ENCODE measurements around the gene DCX.

Gene DCX

DNA sequence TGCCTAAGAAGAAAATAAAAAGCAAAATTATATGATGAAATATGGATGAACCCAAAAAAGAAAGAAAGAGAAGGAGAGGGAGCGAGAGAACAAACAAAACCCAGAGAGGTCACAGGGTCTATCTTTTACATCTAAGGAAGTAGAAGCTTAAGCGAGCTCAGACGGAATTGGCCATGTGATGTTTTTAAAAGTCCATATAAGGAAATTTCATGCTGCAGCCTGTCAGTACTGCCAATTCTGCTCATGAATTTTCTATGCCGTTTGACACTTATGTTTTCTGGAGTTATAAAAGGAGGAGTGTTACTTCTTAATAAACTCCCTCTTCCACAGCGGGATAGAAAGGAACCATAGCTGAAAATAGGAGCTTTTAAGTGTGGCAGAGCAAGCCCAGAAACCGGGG lies 32.9 kb upstream of the DCX start:
- Histone ChIP-seq H2AFZ (ENCODE audit: low read depth, low read length) (peak overlapping the region; percentile 84), H3K4me1 (ENCODE audit: low read length) (peaks cover 21% of the 10 kb centered on the region), H4K20me1 (ENCODE audit: insufficient read depth, low read length) (no peaks in the 10 kb centered on the region), H3K9me3 (ENCODE audit: insufficient read depth, low read length) (no peaks in the 10 kb centered on the region), H3K36me3 (replicated peaks; ENCODE audit: low read depth, low read length) (no peaks in the 10 kb centered on the region), H3K27ac (ENCODE audit: low read length) (no peak overlapping the region), H3K79me2 (ENCODE audit: low read length) (no peaks in the 10 kb centered on the region), H3K4me2 (ENCODE audit: low read length) (peak overlapping the region; percentile 65), H3K4me3 (ENCODE audit: low read length) (peak overlapping the region; percentile 54), H3K27me3 (ENCODE audit: low read depth, low read length) (no peaks in the 10 kb centered on the region), H3K9ac (ENCODE audit: low read length) (no peak overlapping the region)
- no peak for TF ChIP-seq EZH2phosphoT487 (IDR thresholded peaks at IDR 0.05; ENCODE audit: low read depth)
- TF ChIP-seq, protein P1, sequence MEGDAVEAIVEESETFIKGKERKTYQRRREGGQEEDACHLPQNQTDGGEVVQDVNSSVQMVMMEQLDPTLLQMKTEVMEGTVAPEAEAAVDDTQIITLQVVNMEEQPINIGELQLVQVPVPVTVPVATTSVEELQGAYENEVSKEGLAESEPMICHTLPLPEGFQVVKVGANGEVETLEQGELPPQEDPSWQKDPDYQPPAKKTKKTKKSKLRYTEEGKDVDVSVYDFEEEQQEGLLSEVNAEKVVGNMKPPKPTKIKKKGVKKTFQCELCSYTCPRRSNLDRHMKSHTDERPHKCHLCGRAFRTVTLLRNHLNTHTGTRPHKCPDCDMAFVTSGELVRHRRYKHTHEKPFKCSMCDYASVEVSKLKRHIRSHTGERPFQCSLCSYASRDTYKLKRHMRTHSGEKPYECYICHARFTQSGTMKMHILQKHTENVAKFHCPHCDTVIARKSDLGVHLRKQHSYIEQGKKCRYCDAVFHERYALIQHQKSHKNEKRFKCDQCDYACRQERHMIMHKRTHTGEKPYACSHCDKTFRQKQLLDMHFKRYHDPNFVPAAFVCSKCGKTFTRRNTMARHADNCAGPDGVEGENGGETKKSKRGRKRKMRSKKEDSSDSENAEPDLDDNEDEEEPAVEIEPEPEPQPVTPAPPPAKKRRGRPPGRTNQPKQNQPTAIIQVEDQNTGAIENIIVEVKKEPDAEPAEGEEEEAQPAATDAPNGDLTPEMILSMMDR (IDR thresholded peaks at IDR 0.05; ENCODE audit: low read depth, low read length): no peak

DNA sequence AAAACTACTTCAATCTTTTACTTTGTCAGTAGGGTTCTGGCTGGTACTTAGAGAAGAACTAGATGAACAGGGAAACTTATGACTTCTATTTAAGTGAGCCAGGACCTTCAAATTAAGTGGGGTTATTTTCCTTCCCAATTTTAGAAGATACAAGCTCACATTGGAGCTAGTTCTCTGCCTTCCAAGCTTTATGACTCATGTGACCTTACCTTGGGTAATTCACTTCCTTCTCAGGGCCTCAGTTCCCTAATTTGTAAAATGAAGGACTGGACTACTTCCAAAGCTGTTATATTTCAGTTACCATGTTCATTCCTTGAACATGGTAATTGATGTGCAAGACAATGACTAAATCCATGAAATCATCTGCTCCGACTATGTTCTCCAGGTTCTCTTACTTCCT lies 32.0 kb upstream of the DCX start:
- no peaks in the 10 kb centered on the region for H3K27me3 ChIP-seq (ENCODE audit: low read depth, low read length)

GRCh38 chrX:111442791-111443190 lies 30.8 kb upstream of the DCX start:
- H4K20me1 ChIP-seq (ENCODE audit: insufficient read depth, low read length): no peaks in the 10 kb centered on the region
- no peak overlapping the region for H3K9ac ChIP-seq (ENCODE audit: low read length)
- no peaks in the 10 kb centered on the region for H3K9me3 ChIP-seq (ENCODE audit: insufficient read depth, low read length)
- TF ChIP-seq, protein P1 (IDR thresholded peaks at IDR 0.05; ENCODE audit: low read depth, low read length): no peak
- TF ChIP-seq EZH2phosphoT487 (IDR thresholded peaks at IDR 0.05; ENCODE audit: low read depth): no peak
- no peaks in the 10 kb centered on the region for H3K27me3 ChIP-seq (ENCODE audit: low read depth, low read length)
- H3K79me2 ChIP-seq (ENCODE audit: low read length): no peaks in the 10 kb centered on the region
- H3K36me3 ChIP-seq (replicated peaks; ENCODE audit: low read depth, low read length): no peaks in the 10 kb centered on the region
- H3K4me3 ChIP-seq (ENCODE audit: low read length): no peak overlapping the region
- no peak overlapping the region for H3K27ac ChIP-seq (ENCODE audit: low read length)
- peaks cover 21% of the 10 kb centered on the region for H3K4me1 ChIP-seq (ENCODE audit: low read length)
- no peak overlapping the region for H3K4me2 ChIP-seq (ENCODE audit: low read length)
- H2AFZ ChIP-seq (ENCODE audit: low read depth, low read length): no peak overlapping the region

More for the DNA sequence above, 32.0 kb upstream of the DCX start:
- H4K20me1 ChIP-seq (ENCODE audit: insufficient read depth, low read length): no peaks in the 10 kb centered on the region
- no peak overlapping the region for H3K9ac ChIP-seq (ENCODE audit: low read length)
- TF ChIP-seq EZH2phosphoT487 (IDR thresholded peaks at IDR 0.05; ENCODE audit: low read depth): no peak
- TF ChIP-seq, protein P1 (IDR thresholded peaks at IDR 0.05; ENCODE audit: low read depth, low read length): no peak
- H3K9me3 ChIP-seq (ENCODE audit: insufficient read depth, low read length): no peaks in the 10 kb centered on the region
- no peak overlapping the region for H3K4me2 ChIP-seq (ENCODE audit: low read length)
- H3K79me2 ChIP-seq (ENCODE audit: low read length): no peaks in the 10 kb centered on the region
- H3K27ac ChIP-seq (ENCODE audit: low read length): no peak overlapping the region
- no peaks in the 10 kb centered on the region for H3K36me3 ChIP-seq (replicated peaks; ENCODE audit: low read depth, low read length)
- H3K4me3 ChIP-seq (ENCODE audit: low read length): no peak overlapping the region
- H3K4me1 ChIP-seq (ENCODE audit: low read length): peaks cover 21% of the 10 kb centered on the region
- no peak overlapping the region for H2AFZ ChIP-seq (ENCODE audit: low read depth, low read length)

- Histone ChIP-seq H4K20me1 (ENCODE audit: insufficient read depth, low read length) (no peaks in the 10 kb centered on the region), H2AFZ (ENCODE audit: low read depth, low read length) (no peak overlapping the region), H3K27me3 (ENCODE audit: low read depth, low read length) (no peaks in the 10 kb centered on the region), H3K4me2 (ENCODE audit: low read length) (no peak overlapping the region), H3K9me3 (ENCODE audit: insufficient read depth, low read length) (no peaks in the 10 kb centered on the region), H3K27ac (ENCODE audit: low read length) (no peak overlapping the region), H3K79me2 (ENCODE audit: low read length) (no peaks in the 10 kb centered on the region), H3K4me1 (ENCODE audit: low read length) (no peaks in the 10 kb centered on the region), H3K36me3 (replicated peaks; ENCODE audit: low read depth, low read length) (no peaks in the 10 kb centered on the region), H3K4me3 (ENCODE audit: low read length) (no peak overlapping the region), H3K9ac (ENCODE audit: low read length) (no peak overlapping the region)
- TF ChIP-seq, protein P1 (IDR thresholded peaks at IDR 0.05; ENCODE audit: low read depth, low read length): no peak
- TF ChIP-seq EZH2phosphoT487 (IDR thresholded peaks at IDR 0.05; ENCODE audit: low read depth): no peak
Measured at GRCh38 chrX:111435469-111435868, 23.5 kb upstream of the DCX start.
